Measurements from ENCODE around the gene TM6SF1.
"Not testable (repeated sequence)": the region's sequence is repeated elsewhere in the genome, so short reads cannot be mapped to it uniquely, and the experiment has no call there.

Gene TM6SF1

DNA sequence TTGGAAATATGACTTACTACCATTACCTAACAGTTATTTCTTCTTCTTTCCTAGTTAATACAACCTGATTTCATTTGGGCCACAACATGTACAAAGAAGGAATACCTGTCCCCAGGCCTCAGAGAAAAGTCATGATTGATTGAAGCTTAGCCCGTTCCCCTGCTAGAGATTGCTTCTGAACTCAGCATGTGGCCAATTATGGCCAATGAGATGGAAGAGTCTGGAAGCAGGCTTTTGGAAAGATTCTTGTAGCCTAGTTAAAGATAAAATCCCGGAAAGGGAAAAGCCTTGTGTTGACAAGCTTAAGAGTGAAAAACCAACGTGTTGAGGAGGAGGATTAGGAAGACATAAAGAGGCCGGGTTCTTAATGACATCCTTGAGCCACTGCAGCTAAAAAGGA is 17.0 kb upstream of the TM6SF1 start:
- no peak for DNase-seq

DNA sequence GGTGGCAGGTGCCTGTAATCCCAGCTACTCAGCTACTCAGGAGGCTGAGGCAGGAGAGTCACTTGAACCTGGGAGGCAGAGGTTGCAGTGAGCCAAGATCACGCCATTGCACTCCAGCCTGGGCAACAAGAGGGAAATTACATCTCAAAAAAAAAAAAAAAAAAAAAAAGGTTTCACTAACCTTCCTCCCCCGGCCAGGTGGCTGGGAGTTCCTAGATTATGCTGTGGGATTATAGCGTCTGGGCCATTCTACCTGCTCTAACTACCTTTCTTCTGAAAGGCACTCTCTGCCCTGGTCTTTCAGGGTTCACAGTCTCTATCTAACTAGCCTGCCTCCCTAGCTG is 15.5 kb upstream of the TM6SF1 start:
- not testable (repeated sequence) for DNase-seq

DNA sequence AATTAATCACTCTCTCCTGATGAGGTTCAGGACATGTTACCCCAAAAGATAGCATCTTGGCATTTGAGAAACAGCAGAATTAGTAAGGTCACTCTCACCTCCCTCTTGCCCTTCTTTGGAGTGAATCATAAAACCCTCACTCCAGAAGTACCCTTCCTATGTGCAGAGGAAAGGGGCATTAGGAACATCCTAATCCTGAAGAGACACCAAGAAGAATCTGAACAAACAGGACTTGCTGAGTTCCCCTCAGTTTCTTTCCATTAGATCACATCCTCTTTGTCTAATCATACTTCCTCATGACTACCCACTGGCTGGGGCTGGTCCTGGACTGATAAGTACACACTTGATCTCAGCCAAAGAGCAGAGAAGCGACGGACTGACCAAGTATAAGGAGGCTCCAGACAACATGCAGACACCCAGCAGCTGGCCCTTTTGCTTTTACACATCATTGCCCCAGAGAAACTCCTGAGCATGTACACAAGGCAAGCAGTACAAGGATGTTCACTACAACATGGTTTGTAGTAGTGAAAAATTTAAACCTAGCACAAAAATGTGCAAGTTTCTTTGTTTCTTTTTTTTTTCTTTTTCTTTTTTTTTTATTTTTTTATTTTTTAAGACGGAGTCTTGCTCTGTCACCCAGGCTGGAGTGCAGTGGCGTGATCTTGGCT is 15.0 kb upstream of the TM6SF1 start:
- no peak for DNase-seq

DNA sequence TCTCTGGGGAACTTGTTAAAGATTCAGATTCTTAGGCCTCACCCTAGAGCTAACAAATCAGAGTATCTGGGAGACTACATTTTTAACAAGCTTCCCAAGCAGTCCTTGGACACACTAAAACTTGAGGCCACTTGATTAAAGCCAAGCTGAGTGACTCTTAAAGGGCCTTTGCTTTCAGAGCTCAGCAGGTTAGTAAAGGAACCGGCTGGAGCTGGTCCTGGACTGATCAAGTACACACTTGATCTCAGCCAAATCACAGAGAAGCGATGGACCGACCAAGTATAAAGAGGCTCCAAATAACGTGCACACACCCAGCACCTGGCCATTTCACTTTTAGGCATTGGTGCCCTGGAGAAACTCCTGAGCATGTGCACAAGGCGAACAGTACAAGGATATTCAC is 12.9 kb upstream of the TM6SF1 start:
- no peak for DNase-seq

DNA sequence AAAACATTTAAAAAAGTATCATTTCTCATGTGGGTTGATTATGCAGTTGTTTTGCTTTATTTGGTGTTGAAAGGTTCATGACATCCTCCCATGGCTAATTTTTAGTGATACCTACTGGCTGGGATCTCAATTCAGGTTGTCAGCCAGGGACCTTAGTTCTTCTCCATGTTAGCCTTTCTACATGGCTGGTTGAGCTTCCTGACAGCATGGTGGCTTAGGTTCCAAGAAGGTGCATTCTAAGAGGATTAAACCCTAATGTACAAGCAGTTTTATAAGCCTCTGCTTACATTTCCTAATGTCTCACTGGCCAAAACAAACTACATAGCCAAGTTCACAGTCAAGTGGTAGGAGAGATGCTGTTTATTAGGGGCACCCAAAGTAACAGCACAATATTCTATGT is 9.4 kb upstream of the TM6SF1 start:
- no peak for DNase-seq

DNA sequence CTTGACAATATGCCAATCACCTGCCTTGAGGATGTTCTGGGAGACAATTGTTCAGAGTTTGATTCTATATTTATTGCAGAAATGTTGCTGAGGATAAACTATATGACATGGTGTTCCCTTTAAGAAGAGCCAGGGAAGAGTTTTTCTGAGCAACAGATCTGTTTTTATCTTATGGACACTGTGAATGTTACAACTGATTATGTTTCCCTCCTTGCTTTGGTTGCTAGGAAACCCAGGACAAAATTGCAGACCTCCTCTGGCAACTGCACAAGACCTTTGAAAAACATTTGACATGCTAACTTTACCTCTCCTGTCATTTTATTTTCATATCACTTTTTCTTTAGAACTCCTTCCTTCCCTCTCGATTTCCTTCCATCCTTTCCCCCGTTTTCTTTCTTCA is 8.2 kb upstream of the TM6SF1 start:
- DNase-seq: no peak

DNA sequence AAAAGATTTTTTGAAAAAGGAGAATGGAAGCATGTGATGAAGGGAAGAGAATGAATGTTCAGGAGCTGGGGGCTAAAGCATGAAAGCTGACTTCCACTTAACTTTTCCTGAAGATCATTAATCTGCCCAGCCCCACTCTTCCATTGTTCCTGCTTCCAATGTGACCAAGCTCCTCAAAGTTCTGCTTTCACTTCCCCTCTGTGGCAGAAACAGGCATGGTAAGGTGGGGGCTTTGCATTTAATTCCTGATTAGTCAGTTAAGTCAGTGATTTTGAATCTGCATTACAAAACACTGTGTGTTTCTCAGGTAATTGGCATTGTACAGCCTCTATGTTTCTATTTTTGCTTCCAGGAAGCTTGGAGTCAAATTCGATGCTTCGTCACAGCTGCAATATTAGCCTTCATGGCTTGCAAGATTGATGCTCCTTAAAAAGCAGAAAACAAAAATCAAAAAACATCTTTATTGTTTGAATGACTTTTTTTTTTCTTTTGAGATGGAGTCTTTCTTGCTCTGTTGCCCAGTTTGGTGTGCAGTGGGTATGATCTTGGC is 7.3 kb upstream of the TM6SF1 start:
- DNase-seq: no peak

DNA sequence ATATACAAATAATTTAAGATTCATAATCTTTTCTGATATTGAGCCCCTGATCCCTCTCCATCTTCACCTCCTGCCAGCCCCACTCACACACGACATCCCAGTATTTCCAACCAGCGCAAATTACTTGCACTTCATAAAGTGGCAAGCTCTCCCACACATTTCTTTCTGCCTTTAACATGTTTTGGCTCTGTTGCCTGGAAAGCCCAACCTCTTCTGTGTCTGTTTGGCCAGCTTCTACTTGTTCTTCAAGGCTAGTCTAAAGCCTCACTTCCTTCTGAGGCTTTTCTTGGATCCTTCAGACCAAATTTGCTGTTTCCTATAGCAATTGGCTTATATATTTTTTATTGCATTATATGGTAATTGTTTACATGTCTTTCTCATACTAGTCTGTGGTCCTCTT is 5.1 kb upstream of the TM6SF1 start:
- DNase-seq: no peak

DNA sequence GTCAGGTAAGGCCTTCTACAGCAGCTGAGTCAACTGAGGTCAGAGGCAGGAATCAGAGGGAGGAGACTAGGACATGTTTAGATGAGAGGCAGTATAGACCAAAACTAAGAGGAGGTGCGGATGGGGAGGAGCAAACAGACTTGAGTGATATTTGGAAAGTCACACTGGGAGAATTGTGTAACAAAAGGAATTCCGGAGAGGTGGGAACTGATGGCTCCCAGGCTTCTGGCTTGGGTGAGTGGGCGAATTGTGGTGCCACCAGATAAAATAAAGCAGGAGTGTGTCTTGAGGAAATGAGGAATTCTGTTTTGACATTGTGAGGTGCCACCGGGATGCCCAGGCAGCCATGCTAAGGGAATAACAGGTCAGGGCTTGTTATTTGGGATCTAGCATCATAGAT is 3.3 kb upstream of the TM6SF1 start:
- no peak for DNase-seq

DNA sequence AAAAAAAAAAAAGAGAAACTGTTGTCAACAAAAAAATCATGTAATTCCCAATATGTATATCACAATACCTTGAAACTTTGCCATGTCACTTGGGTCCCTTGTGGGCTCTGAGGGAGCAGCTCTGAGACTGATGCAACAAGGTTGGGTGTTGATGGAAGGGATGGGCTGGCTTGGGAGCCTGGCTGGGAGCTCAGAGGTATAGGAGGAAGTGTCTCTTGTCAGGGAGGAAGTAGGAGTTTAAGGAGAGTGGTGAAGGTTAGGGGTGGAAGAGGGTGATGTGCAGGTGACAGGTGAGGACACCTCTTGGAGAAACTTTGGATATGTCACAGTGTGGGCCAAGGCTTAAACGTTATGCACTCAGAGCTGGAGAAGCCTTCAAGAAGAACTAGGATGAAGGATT is 2.0 kb upstream of the TM6SF1 start:
- no peak for DNase-seq

DNA sequence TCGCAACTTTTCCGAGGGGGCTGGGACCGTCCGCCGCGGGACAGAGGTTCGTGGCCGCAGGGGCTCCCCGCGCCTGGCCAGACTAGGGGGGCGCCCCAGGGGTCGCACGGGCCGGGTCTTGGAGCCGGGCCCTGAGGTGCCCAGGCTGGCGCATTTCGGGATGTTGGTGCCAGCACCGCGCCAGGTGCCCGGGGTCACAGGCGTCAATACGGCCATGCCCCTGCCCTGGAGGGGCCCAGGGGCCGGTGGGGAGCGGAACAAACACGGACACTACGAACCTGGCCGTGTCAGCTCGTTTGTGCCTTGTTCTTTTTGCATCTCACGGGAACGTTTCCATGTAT is 366 bp downstream of the TM6SF1 start:
- DNase-seq: no peak

DNA sequence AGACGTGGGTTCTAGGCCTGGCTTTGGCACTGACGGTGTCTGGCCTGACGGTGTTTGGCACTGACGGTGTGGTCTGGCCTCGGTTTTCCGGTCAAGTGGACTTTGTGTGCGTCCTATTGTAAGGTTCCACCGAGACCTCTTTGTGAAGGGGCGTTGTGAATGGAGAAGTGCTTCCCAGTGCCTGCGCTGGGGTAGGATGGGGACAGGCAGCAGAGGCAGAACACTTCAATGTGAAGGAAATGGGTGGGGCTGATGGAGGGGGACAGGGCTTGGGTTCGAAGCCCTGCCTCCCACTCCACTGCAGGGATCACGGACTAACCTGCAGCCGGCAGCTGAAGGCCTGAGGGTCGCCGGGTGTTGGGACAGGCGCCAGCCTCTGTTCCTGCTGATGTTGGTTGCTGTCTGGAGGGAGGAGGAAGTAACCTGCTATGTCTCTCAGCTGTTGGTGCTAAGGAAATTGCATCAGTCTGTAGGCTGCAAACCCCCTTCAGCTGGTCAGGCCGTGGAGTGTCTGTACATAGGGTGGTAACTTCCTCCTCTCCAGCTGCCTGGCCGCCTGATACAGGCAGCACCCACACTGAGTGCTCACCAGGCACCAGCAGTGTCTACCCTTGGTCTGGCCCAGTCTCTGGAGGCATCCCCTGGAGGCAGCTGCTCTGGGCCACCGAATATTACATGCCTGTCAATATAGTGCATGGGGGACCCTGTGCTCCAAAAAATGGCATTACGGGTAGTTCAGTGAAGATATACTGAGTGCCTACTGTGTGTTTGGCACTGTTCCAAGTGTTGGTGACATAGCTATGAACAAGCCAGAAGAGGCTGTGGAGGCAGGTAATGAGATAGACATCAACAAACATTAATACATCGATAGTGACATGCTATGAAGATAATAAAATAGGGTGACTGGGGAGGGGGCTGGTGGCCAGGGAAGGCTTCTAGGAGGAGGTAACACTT is 1.1 kb downstream of the TM6SF1 start:
- DNase-seq: no peak

DNA sequence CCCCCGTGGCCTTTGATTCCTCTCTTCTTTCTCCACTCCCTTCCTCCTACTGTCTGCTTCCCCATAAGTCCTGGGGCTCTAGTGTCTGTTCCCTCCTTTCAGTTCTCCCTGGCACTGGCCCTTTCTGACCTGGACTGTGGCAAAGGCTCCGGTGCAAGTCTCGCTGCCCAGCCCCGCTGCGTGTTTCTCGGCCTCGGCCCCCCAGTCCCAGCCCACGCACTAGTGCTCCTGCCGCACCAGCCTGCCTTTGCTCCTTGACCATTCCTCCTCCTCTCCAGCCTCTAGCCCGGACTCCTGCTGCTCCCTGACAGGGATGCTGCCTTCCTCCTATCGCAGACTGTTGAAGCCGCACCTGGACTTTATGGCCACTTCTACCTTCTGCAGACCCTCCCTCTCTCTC is 2.1 kb downstream of the TM6SF1 start:
- no peak for DNase-seq

DNA sequence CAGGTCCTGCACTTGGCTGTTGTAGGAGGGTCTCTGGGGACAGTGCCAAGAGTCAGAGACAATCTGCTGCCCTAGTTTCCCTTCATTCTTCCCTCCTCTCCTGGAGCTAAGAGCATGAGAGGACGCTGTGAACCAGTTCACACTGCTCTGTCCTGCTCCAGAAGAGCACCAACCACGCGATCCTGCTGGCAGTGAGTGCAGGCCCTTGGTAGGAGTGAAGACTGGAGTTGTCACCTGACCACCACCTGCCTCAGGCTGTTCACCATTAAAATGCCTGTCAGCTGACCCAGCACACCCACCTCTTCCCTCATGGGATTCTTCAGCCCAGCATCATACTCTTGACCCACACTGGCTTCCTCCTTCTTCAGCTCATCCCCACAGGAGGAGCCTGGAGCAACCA is 2.9 kb downstream of the TM6SF1 start:
- DNase-seq: no peak

DNA sequence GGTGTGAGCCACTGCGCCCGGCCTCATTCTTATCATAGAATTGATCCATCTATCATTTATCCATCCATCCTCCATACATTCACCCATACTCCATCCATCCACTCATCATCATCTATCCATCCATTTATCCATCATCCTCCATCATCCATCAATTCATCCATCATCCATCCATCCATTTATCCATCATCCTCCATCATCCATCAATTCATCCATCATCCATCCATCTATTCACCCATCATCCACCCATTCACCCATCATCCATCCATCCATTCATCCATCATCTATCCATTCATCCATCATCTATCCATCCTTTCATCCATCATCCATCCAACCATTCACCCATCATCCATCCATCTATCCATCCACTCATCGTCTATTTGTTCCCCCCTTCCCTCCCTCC is 3.7 kb downstream of the TM6SF1 start:
- DNase-seq: no peak

DNA sequence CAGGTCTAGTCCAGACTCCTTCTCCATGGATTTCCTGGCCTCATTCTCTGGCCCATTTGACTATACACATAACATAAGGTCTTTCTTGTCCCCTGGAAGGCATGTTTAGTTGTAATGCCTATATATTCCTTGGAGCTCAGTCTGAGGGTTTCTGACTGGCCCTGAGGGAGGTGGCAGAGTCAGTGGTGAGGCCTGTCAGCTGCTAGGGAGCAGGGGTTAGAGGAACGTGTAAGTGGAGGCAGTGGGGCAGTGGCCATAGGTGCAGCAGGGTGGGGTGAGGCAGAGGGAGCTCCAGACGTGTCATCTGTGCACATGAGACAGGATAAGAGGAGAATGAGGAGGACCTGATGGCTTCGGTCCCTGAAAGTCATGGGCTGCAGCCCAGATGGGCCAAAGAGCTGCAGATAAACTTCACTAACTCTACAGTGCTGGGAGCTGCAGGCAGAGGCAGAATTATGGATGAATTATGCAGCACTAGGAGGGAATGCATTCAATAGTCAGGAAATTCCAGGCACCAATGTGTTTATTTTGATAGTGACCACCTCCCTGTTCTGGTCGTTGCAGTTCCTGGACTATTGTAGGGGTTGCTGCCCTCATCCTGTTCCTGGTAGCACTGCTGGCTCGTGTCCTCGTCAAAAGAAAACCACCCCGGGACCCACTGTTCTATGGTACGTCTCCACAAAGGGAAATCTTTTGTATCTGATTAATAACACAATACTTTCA is 4.9 kb downstream of the TM6SF1 start:
- no peak for DNase-seq

DNA sequence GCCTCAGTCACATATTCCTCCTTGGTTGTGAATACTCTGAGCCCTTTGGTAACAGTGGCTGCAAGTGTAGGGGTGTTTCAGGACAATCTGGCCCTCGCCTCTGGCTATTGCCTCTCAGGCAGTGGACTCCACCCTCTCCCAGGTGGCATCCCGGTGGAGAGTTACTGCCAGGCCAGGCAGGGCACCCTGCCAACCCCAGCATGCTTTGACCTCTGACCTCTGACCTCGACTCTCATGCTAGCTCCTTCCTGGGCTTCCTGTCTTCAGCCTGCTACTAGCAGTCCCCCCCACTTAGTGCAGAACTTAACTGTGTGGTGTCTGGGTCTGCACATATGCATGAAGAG is 5.5 kb downstream of the TM6SF1 start:
- DNase-seq: no peak

DNA sequence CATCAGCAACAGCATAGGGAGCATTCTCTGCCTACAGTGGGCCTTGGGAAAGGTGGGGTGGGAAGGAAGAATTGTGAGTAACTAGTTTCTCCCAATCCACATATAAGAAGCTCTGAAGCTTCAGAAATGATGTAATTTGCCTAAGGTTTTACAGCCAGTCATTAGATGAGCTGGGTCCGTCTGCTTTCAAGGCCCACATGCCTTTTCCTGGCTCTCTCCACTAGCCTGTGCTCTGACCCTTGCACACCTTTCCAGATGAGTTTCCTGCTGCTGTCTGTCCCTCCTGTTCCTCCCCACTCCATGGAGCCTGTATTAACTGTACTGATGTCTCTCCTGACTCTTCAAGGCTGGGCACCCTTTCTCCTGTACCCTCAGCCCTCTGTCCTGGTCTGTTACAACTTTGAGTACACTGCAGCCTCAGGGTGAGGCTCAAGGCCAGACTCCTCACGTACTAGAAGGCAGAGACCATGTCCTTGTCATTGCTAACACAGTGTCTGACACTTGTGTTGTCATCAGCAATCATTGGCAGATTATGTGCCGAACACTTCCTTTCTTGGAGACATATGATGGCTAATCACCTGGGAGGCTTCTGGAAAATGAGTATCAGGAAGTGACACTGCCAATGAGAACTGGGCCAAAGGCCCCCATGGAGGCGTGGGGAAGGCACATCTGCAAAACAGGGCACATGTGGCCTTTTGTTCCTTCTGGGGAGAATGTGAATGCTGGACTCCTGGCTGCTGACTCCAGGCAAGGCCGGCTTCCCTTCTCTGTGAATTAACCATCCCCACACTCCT is 6.6 kb downstream of the TM6SF1 start:
- no peak for DNase-seq

DNA sequence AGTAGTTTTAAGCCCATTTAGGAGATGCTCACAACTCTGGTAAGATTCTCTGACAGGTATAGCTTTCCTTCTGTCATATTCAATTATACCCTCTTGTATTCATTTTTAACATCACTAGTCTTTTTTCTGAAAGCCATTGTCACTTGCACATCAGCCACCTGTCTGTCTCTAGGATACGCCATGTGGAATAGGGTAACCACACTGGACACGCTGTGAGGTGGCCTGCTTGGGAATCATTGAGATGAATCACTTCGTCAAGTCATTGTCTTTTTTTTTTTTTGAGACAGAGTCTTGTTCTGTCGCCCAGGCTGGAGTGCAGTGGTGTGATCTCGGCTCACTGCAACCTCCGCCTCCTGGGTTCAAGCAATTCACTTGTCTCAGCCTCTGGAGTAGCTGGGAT is 7.4 kb downstream of the TM6SF1 start:
- DNase-seq: no peak

DNA sequence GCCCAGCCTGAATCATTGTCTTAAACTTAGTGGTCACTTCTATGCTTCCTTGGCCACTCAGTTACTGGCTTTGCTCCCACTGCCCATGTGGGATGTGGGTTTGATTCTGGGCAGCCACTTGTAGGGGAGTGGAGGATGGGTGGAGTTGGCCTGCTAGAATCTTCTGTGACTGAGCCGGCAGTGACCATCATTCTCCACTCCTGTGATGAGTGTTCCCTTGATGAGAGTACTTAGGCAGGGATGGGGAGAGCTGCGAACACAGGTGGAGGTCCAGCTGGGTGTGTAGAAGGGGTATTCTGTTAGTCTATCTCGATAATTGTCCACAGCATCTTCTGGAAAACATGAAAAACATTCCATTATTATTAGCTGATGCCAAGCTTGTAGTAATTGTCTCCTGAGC is 8.0 kb downstream of the TM6SF1 start:
- DNase-seq: no peak

DNA sequence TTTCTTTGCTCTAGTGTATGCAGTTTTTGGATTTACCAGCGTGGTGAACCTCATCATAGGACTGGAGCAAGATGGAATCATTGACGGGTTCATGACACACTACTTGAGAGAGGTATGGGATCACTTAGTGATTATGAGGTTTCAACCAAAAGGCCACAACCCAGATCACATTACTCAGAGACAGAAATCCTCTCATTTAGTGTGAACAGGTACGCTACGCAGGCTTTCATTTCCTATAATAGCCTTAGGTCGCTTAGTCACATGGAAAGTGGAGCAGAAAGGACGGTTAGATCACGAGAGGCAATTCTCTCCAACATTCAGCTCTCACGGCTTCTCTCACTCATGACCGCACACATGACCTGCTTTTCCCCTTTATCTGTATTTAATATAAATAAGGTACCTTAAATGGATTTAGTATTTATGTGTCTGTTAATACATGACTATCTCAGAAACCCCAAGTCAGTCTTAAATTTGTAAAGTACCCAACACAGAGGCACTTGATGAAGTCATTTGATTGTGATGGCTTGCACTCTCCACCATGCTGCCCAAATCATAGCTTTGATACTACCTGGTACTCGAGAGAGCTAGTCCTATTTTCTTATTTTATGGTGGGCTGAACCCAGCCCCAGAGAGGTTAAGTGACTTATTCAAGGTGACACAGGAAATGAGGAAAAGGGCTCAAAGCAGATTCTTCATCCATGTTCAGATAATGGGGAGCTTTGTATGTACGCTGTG is 8.6 kb downstream of the TM6SF1 start:
- DNase-seq: no peak

DNA sequence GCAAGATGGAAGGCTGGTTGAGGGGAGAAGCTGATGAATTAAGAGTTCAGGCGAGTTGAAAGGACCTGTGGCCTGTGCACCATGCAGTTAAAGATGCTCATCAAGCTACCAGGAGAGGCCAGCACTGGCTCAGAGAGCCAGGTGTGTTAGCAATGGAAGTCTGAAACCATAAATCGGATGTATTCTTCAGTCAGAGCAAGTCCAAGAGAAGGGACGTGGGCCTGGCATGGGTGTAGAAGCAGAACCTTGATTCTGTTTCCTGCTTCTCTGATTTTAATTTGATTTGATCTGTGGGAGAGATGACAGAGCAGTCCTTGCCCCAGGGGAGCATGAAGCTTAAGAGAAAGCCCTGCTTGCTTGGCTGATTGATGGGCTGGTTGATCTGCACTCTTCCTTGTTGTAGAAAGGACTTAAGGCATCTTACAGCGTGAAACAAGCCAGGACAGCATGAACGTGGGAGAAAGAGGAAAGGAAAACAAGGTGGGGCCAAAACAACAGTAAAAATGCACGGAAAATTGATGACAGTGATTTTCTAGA is 10.9 kb downstream of the TM6SF1 start:
- no peak for DNase-seq

All from stimulated activated CD4-positive, alpha-beta T cell treated with anti-CD3 and anti-CD28 coated beads, Interleukin-4, amount 100 ng/mL, for 24 hours (primary cell).